ENCODE measurements around the gene GLRX3.
"Not testable (repeated sequence)": the region's sequence is repeated elsewhere in the genome, so short reads cannot be mapped to it uniquely, and the experiment has no call there.

The GLRX3 gene

GRCh38 chr10:130136226-130137089 lies at the start of gene GLRX3:
TSS of gene GLRX3 (plus strand) at chr10:130136391. CDS start at chr10:130136421, 30 bp downstream.
- DNase-seq (ENCODE audit: low read depth) = peak; percentile 90
- no peak for TF ChIP-seq CTCF (IDR thresholded peaks at IDR 0.05; ENCODE audit: insufficient read depth, low read depth, low read length, missing control alignments)
- peak within 1 kb of the TSS; percentile 93 for H3K4me3 ChIP-seq (ENCODE audit: low read depth, low read length)

DNA sequence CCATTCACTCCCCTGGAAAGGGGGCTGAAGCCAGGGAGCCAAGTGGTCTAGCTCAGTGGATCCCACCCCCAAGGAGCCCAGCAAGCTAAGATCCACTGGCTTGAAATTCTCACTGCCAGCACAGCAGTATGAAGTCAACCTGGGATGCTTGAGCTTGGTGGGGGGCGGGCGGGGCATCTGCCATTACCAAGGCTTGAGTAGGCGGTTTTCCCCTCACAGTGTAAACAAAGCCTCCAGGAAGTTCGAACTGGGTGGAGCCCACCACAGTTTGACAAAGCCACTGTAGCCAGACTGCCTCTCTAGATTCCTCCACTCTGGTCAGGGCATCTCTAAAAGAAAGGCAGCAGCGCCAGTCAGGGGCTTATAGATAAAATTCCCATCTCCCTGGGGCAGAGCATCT lies 45.6 kb upstream of the GLRX3 start:
- not testable (repeated sequence) for H3K4me3 ChIP-seq (ENCODE audit: low read depth, low read length); DNase-seq (ENCODE audit: low read depth)

- DNase-seq (ENCODE audit: low read depth) = no peak
- no peak overlapping the region for H3K4me3 ChIP-seq (ENCODE audit: low read depth, low read length)
- TF ChIP-seq CTCF (IDR thresholded peaks at IDR 0.05; ENCODE audit: insufficient read depth, low read depth, low read length, missing control alignments) = no peak
These were observed 36.8 kb upstream of the GLRX3 start for GRCh38 chr10:130099344-130099743.

DNA sequence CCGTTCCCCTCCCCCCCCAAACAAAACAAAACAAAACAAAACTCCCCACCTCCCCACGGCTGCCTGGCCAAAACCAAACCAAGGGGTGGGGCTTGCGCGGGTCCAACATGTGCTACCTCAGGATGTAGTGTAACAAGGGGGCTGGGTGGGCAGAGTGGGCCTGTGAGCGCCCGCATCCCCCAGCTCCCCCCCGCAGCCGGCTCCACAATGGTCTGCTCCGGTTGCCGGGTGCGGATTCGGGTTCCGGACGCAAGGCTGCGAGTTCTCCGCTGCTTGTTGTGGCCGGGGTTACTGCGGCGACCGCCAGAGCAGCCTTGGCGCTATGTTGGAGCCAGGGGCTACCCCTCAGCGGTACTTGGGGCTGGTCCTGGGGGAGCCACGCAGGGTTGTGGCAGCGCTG lies 30.5 kb upstream of the GLRX3 start:
- no peak for DNase-seq (ENCODE audit: low read depth)
- H3K4me3 ChIP-seq (ENCODE audit: low read depth, low read length) = no peak overlapping the region
- no peak for TF ChIP-seq CTCF (IDR thresholded peaks at IDR 0.05; ENCODE audit: insufficient read depth, low read depth, low read length, missing control alignments)

DNA sequence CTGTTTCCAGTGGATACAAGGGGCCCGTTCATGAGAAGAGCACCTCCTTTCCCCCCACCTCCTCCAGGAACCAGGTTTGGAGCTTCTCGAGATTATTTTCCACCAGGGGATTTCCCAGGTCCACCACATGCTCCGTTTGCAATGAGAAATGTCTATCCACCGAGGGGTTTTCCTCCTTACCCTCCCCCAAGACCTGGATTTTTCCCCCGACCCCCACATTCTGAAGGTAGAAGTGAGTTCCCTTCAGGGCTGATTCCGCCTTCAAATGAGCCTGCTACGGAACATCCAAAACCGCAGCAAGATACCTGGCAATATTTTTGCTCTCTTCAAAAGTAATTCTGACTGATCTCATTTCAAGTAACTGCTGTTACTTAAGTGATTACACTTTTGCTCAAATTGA lies 28.0 kb upstream of the GLRX3 start:
- DNase-seq (ENCODE audit: low read depth) = peak; percentile 20
- H3K4me3 ChIP-seq (ENCODE audit: low read depth, low read length) = not testable (repeated sequence)

GRCh38 chr10:130108934-130109604 lies 27.1 kb upstream of the GLRX3 start:
- H3K4me3 ChIP-seq (ENCODE audit: low read depth, low read length) = peak overlapping the region; percentile 86
- DNase-seq (ENCODE audit: low read depth) = peak; percentile 17
- TF ChIP-seq CTCF (IDR thresholded peaks at IDR 0.05; ENCODE audit: insufficient read depth, low read depth, low read length, missing control alignments) = no peak

- TF ChIP-seq CTCF (IDR thresholded peaks at IDR 0.05; ENCODE audit: insufficient read depth, low read depth, low read length, missing control alignments) = peak; percentile 83
- peak overlapping the region; percentile 86 for H3K4me3 ChIP-seq (ENCODE audit: low read depth, low read length)
- DNase-seq (ENCODE audit: low read depth) = peak; percentile 87
These were observed 26.4 kb upstream of the GLRX3 start for GRCh38 chr10:130109796-130110245.
